Body of pancreas (tissue), 4 donors: ENCODE data around the gene KCNIP4. TPM values are rescaled to one million over a fixed set of nuclear protein-coding genes. Genes with fewer than 3 reads are reported as not detected.

ENCODE experiments used
- ATAC-seq: fragments of 150-250 bp; one replicate; pipeline ENCODE4 v1.9.1; 2016
- DNase-seq, 4 donors: peaks; one replicate each; pipeline ENCODE4 v3.0.0-alpha.2; 2019
- H3K27ac ChIP-seq, 4 donors: fragments of 200-600 bp; sonication (generic); 1 replicate in 3 of 4; 2 replicates in 1 of 4; pipeline versions ENCODE4 v1.5.1 to v1.6.1; 2016 to 2019; ENCODE audit warnings: mild to moderate bottlenecking in 1 of 4, mixed read lengths in 1 of 4, moderate library complexity in 1 of 4
- H3K27me3 ChIP-seq, 2 donors: fragments of 200-600 bp; sonication (generic); one replicate each; pipeline ENCODE4 v1.6.0; 2016; ENCODE audit warnings: mild to moderate bottlenecking in 1 of 2
- H3K36me3 ChIP-seq, 2 donors: fragments of 200-600 bp; sonication (generic); replicated peaks in 1 of 2; 2 replicates each; pipeline ENCODE4 v1.5.1; 2016; ENCODE audit warnings: low read depth in 2 of 2; ENCODE audit not compliant: insufficient read depth in 1 of 2
- H3K4me1 ChIP-seq: fragments of 200-600 bp; sonication (generic); one replicate; pipeline ENCODE4 v1.6.0; 2016
- H3K4me3 ChIP-seq, 2 donors: fragments of 200-600 bp; sonication (generic); 1 replicate in 1 of 2; 2 replicates in 1 of 2; pipeline ENCODE4 v1.5.1; 2016 to 2019
- H3K9me3 ChIP-seq, 3 donors: fragments of 200-600 bp; sonication (generic); 1 replicate in 2 of 3; 2 replicates in 1 of 3; pipeline ENCODE4 v1.5.1; 2016
- CTCF ChIP-seq, 7 experiments: fragments of 450-650 bp in 4 of 7; fragments of 200-600 bp in 3 of 7; sonication (generic) in 3 of 7; IDR thresholded peaks; one replicate each; pipeline ENCODE4 v1.5.1; 2016 to 2019; ENCODE audit warnings: antibody characterized with exemption in 7 of 7
- POLR2A ChIP-seq, 3 donors: fragments of 450-650 bp; IDR thresholded peaks; one replicate each; pipeline ENCODE4 v1.6.1; 2016; ENCODE audit warnings: antibody characterized with exemption in 3 of 3, mild to moderate bottlenecking in 2 of 3
- WGBS, 2 donors: methylation state at CpG; one replicate each; pipeline ENCODE4 v1.1.5; 2017; 5-methylcytosine and 5-hydroxymethylcytosine counted together
- intact Hi-C: fragments of 100-400 bp; cut with DNase I; formaldehyde crosslinking; loops from one replicate; pipeline ENCODE4 v1.15.1; 2023
- total RNA-seq, 2 donors: library from RNA; depleted of rRNA; stranded (reverse); fragments of >200 nt; gene quantifications; one replicate each; pipeline ENCODE4 v1.1.0, GENCODE V29; 2016

The KCNIP4 gene
- total RNA-seq, 2 donors from 2014 or later, result not detected

- H3K27ac ChIP-seq, result no peak overlapping the region
- peak in 2 of 4 donors; percentile 3 to 14 for DNase-seq
These were observed 404.2 kb downstream of the KCNIP4 start for GRCh38 chr4:21544415-21544814.

DNA sequence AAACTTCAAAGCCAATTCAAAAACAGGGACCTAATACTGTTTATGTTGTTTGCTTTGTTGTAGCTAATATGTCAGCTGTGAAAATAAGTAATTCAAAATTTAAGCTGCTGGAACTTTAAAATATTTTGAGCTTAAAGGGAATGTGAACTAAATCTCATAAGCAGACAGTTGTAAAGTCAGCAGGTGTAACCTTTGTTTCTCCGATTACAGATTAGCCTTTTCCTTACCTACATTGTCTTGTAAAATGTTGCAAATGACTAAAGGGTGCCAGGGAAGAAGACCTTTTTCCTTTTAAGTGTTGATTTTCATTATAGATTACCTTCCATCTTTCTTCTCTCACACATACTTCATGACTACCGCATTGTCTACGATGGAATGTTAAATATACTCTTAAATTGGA is 405.1 kb downstream of the KCNIP4 start:
- Histone ChIP-seq H3K4me1 (no peaks in the 10 kb centered on the region), H3K27me3 (no peaks in the 10 kb centered on the region), H3K9me3 (no peaks in the 10 kb centered on the region), H3K4me3 (no peak overlapping the region), H3K36me3 (no peaks in the 10 kb centered on the region), H3K27ac (no peak overlapping the region)
- 58 to 60% methylated on average over 3 of the region's 3 CpGs for WGBS, 2 donors
- intact Hi-C loops, result no loop called here
- TF ChIP-seq CTCF (IDR thresholded peaks at IDR 0.05) (no peak), POLR2A (IDR thresholded peaks at IDR 0.05) (no peak)
- ATAC-seq (no peak), DNase-seq (no peak)

More at GRCh38 chr4:21544415-21544814, 404.2 kb downstream of the KCNIP4 start:
- Histone ChIP-seq H3K4me1 (no peaks in the 10 kb centered on the region), H3K9me3 (no peaks in the 10 kb centered on the region), H3K27me3 (no peaks in the 10 kb centered on the region), H3K4me3 (no peak overlapping the region), H3K36me3 (no peaks in the 10 kb centered on the region)
- intact Hi-C loops, result no loop called here
- WGBS, 2 donors, result 6% methylated on average over 1 of the region's 1 CpG
- no peak for TF ChIP-seq POLR2A (IDR thresholded peaks at IDR 0.05)
- no peak for ATAC-seq

DNA sequence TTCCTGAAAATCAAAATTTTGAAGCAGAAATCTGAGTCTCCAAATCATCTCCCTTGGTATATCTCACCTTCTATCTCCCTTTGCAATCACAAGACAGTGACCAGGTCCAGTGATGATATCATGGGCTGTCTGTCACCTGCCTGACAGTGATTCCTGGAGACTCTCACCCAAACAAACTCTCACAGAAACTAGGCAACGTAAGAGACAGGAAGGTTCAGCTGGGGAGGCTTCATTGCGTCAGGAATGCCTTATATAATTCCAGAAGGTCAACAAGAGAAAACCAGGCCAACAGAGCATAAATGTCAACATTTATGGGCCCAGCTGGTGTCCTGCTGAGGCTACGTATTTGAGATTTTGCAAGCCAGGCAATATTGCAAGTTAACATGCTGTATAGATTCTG is 412.7 kb downstream of the KCNIP4 start:
- H3K27ac ChIP-seq, result no peak overlapping the region

DNA sequence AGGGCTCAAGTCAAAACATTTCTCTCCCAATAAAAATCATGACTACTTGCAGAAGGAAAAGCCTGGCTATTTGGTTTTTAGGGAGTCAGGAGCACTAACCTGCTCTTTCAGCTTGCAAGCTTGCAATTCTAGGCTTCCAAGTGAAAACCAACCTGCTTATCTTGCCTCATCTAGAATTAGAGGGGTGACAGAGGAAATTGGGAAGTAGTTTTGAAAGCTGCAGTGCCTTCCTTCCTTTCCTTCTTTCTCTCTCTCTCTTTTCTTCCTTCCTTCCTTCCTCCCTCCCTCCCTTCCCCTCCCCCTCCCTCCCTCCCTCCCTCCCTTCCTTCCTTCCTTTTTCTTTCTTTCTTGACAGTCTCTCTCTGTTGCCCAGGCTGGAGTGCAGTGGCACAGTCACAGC is 417.5 kb downstream of the KCNIP4 start:
- intact Hi-C loops, result no loop called here
- H3K27ac ChIP-seq, result no peak overlapping the region

More for the DNA sequence above, 412.7 kb downstream of the KCNIP4 start:
- intact Hi-C loops, result no loop called here
- DNase-seq (peak in 1 of 4 donors; percentile 1), ATAC-seq (no peak)
- no peak overlapping the region for H3K4me3 ChIP-seq
- H3K27me3 ChIP-seq, result no peaks in the 10 kb centered on the region
- 25 to 43% methylated on average over 3 of the region's 3 CpGs for WGBS, 2 donors
- H3K4me1 ChIP-seq, result no peaks in the 10 kb centered on the region
- H3K36me3 ChIP-seq, result no peaks in the 10 kb centered on the region
- no peaks in the 10 kb centered on the region for H3K9me3 ChIP-seq
- no peak for TF ChIP-seq POLR2A (IDR thresholded peaks at IDR 0.05)
- no peak for TF ChIP-seq CTCF (IDR thresholded peaks at IDR 0.05)

GRCh38 chr4:21529214-21529613 is 419.4 kb downstream of the KCNIP4 start:
- no peak overlapping the region for H3K4me3 ChIP-seq
- no peak overlapping the region for H3K27ac ChIP-seq
- H3K4me1 ChIP-seq, result no peaks in the 10 kb centered on the region
- no peaks in the 10 kb centered on the region for H3K27me3 ChIP-seq
- TF ChIP-seq CTCF (IDR thresholded peaks at IDR 0.05) (no peak), POLR2A (IDR thresholded peaks at IDR 0.05) (no peak)
- H3K9me3 ChIP-seq, result no peaks in the 10 kb centered on the region
- 23 to 33% methylated on average over 1 of the region's 1 CpG for WGBS, 2 donors
- no peak for DNase-seq
- intact Hi-C loops, result no loop called here
- ATAC-seq, result no peak
- no peaks in the 10 kb centered on the region for H3K36me3 ChIP-seq

More for the DNA sequence above, 417.5 kb downstream of the KCNIP4 start:
- H3K4me3 ChIP-seq, result no peak overlapping the region
- no peak for DNase-seq
- no peaks in the 10 kb centered on the region for H3K4me1 ChIP-seq
- no peaks in the 10 kb centered on the region for H3K27me3 ChIP-seq
- ATAC-seq, result no peak
- H3K36me3 ChIP-seq, result no peaks in the 10 kb centered on the region
- no peaks in the 10 kb centered on the region for H3K9me3 ChIP-seq
- no peak for TF ChIP-seq POLR2A (IDR thresholded peaks at IDR 0.05)
- no peak for TF ChIP-seq CTCF (IDR thresholded peaks at IDR 0.05)
